T-helper 22 cell (primary cell): ENCODE data around the gene AP3S2.
"Not testable (repeated sequence)": the region's sequence is repeated elsewhere in the genome, so short reads cannot be mapped to it uniquely, and the experiment has no call there.

ENCODE experiments used
- DNase-seq: peaks from one replicate; pipeline ENCODE4 v3.0.0-alpha.2; 2020; ENCODE audit warnings: low read depth

The AP3S2 gene

DNA sequence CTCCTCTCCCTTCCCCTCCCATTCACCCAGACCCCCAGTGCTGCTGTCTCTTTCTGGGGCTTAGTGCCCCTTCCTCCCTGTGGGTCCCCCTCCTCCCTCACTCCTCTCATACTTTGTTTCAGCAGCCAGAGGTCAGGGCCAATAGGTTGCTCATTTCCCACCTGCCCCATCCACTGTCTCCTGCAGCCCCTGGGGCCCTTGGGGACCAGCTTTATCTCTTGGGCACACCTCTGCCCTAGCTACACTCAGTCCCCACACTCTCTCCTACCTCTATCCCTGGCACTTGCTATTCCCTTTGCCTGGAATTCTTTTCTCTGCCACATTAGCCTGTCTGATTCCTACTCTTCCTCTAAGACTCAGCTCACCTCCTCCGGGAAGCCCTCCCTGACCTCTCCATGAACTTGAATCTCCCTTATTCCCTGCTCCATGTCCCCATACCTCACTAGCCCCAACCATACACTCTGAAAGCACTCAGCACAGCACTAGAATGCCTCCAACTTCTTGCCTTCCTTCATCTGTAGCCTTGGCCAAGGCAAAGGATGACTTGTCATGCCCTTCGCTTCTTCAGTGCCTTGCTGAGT, 93.8 kb downstream of the AP3S2 start:
- no peak for DNase-seq

GRCh38 chr15:89799011-89799911, 94.5 kb downstream of the AP3S2 start:
- DNase-seq = no peak

- no peak for DNase-seq
Measured at GRCh38 chr15:89797678-89798201, 96.1 kb downstream of the AP3S2 start.

GRCh38 chr15:89795996-89796395, 97.8 kb downstream of the AP3S2 start:
- DNase-seq = no peak

- DNase-seq = no peak
Measured at GRCh38 chr15:89794627-89795241, 99.1 kb downstream of the AP3S2 start.

DNA sequence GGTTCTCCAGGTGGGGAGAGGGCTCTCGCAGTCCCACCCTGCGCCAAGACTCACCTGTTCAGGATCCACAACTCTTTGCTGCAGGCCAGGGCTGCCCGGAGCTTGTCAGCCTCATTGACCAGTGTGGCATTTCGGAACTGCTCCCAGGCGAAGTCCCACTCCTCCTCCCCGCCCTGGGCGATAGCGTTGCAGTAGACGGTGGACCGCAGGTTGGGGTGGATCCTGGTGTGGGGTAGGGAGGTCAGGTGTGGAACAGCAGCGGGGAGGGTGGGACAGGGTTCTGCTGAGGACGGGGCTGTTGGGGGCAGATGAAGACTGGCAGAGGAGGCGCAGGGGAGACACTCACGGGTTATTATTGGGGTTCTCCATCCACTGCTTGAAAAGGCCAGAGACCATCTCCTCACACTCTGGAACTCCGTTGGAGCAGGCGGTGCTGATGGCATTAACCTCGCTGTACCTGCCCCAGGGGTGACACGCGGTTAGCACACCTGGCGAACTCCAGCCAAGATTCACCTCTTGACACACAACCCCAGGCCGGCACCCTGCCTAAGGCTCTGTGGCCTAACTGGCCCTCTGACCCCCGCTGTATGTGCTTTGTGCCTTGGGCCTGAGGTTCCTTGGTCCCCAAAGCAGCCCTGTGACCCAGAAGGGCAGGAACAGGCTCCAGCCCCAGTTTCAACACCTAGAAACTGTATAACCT, 101.5 kb downstream of the AP3S2 start:
- no peak for DNase-seq

GRCh38 chr15:89790661-89791060, 103.1 kb downstream of the AP3S2 start:
- DNase-seq = no peak

DNA sequence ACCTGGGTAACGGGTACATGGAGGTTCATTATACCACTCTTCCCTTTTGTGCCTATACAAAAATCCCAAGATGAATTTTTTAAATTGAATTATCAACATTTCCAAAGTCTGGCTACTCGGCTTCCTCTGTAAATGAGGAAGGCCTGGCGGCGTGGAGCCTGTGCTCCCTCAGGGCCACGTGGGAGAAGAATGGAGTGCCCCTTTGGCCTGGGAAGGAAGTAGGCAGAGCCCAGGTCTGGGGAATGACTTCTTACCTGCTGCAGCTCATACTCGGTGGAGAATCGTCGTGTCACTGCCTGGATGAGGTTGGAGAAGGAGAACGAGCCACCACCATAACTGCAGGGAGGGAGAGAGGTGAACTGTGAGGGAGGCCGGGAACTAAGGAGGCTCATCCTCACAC, 103.6 kb downstream of the AP3S2 start:
- DNase-seq = no peak

- not testable (repeated sequence) for DNase-seq
Measured at GRCh38 chr15:89788585-89788984, 105.2 kb downstream of the AP3S2 start.

GRCh38 chr15:89787944-89788343, 105.8 kb downstream of the AP3S2 start:
- no peak for DNase-seq

- DNase-seq = no peak
Measured at GRCh38 chr15:89785774-89786140, 108.0 kb downstream of the AP3S2 start.

DNA sequence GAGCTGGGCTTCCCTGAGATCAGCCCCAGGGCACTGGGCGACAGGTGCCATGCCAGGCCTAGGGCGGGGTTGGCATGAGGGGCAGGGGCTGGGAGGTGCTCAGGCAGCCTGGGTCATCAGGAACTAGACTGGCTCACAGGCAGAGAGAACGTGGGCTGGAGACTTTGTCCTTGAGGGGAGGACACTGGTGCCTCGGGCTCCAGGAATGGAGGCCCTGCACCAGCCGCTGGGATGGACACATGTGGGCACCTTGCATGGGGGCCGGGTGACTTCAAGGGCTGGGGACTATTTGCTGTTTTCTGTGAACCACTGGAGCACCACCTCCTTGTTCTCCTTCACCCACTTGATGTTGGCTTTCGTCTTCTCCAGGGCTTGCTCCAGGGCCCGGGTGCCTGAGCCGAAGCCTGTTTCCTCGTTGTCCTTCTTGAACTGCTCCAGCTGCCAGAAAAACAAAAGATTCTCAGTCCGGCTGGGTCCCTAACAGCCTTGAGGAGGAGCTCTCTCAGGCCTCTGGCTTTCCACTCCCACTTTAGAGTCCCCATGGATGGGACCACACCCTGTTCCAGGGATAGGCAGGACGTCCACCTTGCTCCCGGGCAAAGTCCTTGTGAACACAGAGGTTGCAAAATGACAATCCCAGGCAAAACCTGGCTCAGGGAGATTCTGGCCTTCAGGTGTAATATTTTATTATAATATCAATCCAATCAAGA, 108.6 kb downstream of the AP3S2 start:
- DNase-seq = no peak

- no peak for DNase-seq
Measured at GRCh38 chr15:89784686-89784960, 109.2 kb downstream of the AP3S2 start.

DNA sequence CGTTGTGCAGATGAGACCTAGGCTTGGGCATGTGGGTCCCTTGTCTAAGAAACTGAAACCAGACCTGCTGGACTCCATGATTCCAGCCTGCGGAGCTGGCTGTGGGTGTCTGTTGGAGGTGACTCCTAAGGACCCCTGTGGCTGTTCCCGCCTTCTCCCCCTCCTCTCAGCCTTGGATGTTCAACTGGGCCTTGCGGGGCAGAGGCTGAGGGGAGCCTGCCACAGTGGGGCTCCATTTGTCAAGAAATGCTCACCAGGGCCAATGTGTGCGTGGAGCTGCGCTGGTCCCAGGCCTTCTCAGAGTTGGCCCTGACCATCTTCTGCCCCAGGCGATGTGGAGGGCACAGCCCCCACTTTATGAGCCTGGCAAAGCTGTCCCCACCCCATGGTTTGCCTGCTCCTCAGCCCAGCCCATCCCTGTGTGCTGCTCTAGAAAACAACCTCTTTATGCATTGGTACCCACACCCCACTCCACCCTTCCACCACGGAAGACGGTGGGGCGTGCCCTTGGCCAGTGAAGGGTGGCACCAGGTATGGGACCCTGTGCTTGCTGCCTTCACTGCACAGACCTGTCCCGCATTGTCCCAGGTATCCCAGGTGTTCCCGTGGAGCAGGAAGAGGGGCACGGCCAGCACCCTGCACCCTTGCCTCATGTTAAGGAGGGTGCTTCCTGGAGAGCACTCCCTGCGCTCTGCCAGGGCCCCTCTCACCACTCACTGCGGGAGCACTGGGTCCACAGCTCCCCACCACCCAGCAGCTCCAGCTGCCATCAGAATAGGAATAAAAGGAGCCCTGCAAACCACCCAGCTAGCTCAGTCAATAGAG, 109.7 kb downstream of the AP3S2 start:
- DNase-seq = no peak

DNA sequence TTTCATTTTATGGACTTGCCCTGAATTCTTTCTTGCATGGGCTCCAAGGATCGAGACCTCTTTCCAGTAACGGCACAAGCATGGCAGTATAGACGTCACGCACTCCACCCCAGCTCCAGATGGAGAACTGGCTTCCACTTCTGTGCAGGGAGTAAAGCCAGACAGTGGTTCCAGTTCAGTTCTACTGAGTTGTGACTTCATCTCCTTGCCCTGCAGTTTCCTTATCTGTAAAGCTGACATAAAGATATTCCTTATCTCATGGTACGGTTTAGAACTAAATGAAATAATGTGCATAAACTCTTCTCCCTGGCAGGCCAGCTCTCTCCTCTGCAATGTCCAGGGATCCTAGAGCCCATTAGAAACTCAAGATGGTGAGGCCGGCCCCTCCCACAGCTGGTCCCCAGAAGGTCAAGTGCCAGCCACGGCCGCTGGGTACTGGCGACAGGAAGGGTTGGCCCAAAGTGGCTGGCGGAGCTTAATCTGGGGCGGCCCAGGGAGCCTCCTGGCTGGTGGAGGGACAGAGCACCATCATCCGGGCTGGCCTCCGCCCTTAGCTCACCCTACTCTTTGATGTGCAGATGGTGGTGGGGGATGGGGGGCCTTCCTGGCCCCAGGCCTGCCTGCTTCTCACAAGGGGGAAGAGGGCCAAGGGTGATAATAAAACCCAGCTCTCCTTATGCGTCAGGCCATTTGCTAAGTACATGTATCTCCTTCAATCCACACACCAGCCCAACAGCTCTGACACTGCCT, 110.5 kb downstream of the AP3S2 start:
- DNase-seq = no peak

GRCh38 chr15:89782619-89782950, 111.2 kb downstream of the AP3S2 start:
- not testable (repeated sequence) for DNase-seq

- no peak for DNase-seq
Measured at GRCh38 chr15:89781891-89782618, 111.7 kb downstream of the AP3S2 start.

- DNase-seq = no peak
Measured at GRCh38 chr15:89781055-89781454, 112.7 kb downstream of the AP3S2 start.

- no peak for DNase-seq
Measured at GRCh38 chr15:89780601-89781000, 113.2 kb downstream of the AP3S2 start.
